Measurements from ENCODE around the gene LRRC56. TPM values are rescaled to one million over a fixed set of nuclear protein-coding genes. Genes with fewer than 3 reads are reported as not detected.
A peak's percentile ranks its signal among the peaks of the same experiment; 100 is the strongest.

LRRC56 gene
- polyA plus RNA-seq, 1 experiment, result 1.5 TPM

GRCh38 chr11:557328-558132 lies 20.2 kb downstream of the LRRC56 start:
- DNase-seq (ENCODE audit: low read depth), result no peak
- Histone ChIP-seq H3K4me3 (ENCODE audit: low read depth, low read length) (no peak overlapping the region), H3K36me3 (ENCODE audit: control insufficient read depth, insufficient read depth, low read length) (no peaks in the 10 kb centered on the region), H3K27me3 (ENCODE audit: control insufficient read depth, insufficient read depth, low read length) (peaks cover 15% of the 10 kb centered on the region)
- POLR2A ChIA-PET, result no interaction called here
- CTCF ChIA-PET, result interaction anchor here (1.2 to 1.6 kb wide), 4 partner anchors 8 to 165 kb away, joined by 3 to 4 read pairs (median 4); no protein-coding TSS in a partner anchor
- TF ChIP-seq CTCF (IDR thresholded peaks at IDR 0.05; ENCODE audit: insufficient read depth, low read depth, low read length), result no peak

GRCh38 chr11:558503-558902 lies 21.2 kb downstream of the LRRC56 start:
- POLR2A ChIA-PET, result no interaction called here
- DNase-seq (ENCODE audit: low read depth), result no peak
- TF ChIP-seq CTCF (IDR thresholded peaks at IDR 0.05; ENCODE audit: insufficient read depth, low read depth, low read length), result no peak
- peaks cover 15% of the 10 kb centered on the region for H3K27me3 ChIP-seq (ENCODE audit: control insufficient read depth, insufficient read depth, low read length)
- H3K36me3 ChIP-seq (ENCODE audit: control insufficient read depth, insufficient read depth, low read length), result peaks cover 7% of the 10 kb centered on the region
- H3K4me3 ChIP-seq (ENCODE audit: low read depth, low read length), result no peak overlapping the region
- CTCF ChIA-PET, result interaction anchor here (0.9 to 1.2 kb wide), 2 partner anchors 164 to 169 kb away, joined by 3 read pairs; no protein-coding TSS in a partner anchor

- ChIA-PET POLR2A (no interaction called here), CTCF (interaction anchor here (0.9 to 1.3 kb wide), 2 partner anchors 164 to 169 kb away, joined by 3 to 5 read pairs; no protein-coding TSS in a partner anchor)
- peaks cover 8% of the 10 kb centered on the region for H3K36me3 ChIP-seq (ENCODE audit: control insufficient read depth, insufficient read depth, low read length)
- no peak for DNase-seq (ENCODE audit: low read depth)
- peaks cover 15% of the 10 kb centered on the region for H3K27me3 ChIP-seq (ENCODE audit: control insufficient read depth, insufficient read depth, low read length)
- H3K4me3 ChIP-seq (ENCODE audit: low read depth, low read length), result no peak overlapping the region
- no peak for TF ChIP-seq CTCF (IDR thresholded peaks at IDR 0.05; ENCODE audit: insufficient read depth, low read depth, low read length)
Measured at GRCh38 chr11:559020-559620, 21.8 kb downstream of the LRRC56 start.

- ChIA-PET POLR2A (no interaction called here), CTCF (interaction anchor here (0.9 to 1.3 kb wide), 2 partner anchors 163 to 168 kb away, joined by 3 to 5 read pairs; no protein-coding TSS in a partner anchor)
- H3K27me3 ChIP-seq (ENCODE audit: control insufficient read depth, insufficient read depth, low read length), result peaks cover 15% of the 10 kb centered on the region
- no peak for DNase-seq (ENCODE audit: low read depth)
- H3K36me3 ChIP-seq (ENCODE audit: control insufficient read depth, insufficient read depth, low read length), result peaks cover 8% of the 10 kb centered on the region
- TF ChIP-seq CTCF (IDR thresholded peaks at IDR 0.05; ENCODE audit: insufficient read depth, low read depth, low read length), result no peak
- peak overlapping the region; percentile 67 for H3K4me3 ChIP-seq (ENCODE audit: low read depth, low read length)
Measured at GRCh38 chr11:559712-560304, 22.5 kb downstream of the LRRC56 start.

Data from BJ (cell line).